ENCODE data around the gene AFAP1.
A peak's percentile ranks its signal among the peaks of the same experiment; 100 is the strongest.

The AFAP1 gene

GRCh38 chr4:7710576-7711306 is 228.9 kb downstream of the AFAP1 start:
- peak; percentile 74 for DNase-seq

- DNase-seq: no peak
Measured at GRCh38 chr4:7710126-7710525, 229.5 kb downstream of the AFAP1 start.

GRCh38 chr4:7709431-7709830 is 230.2 kb downstream of the AFAP1 start:
- DNase-seq: no peak

- DNase-seq: no peak
Measured at GRCh38 chr4:7708981-7709380, 230.7 kb downstream of the AFAP1 start.
